Adipocyte (in vitro differentiated cells): Measurements from ENCODE around the gene CDK10.

Source experiments
- DNase-seq: peaks from one replicate; pipeline ENCODE4 v3.0.0-alpha.2; 2015; ENCODE audit warnings: low read depth
- H3K27me3 ChIP-seq: replicated peaks from 2 replicates; pipeline ENCODE4 v1.7.0; 2013; ENCODE audit warnings: mild to moderate bottlenecking, low read length, moderate library complexity; ENCODE audit not compliant: control insufficient read depth, insufficient read depth
- H3K36me3 ChIP-seq: 2 replicates; pipeline ENCODE4 v1.7.0; 2013; ENCODE audit warnings: low read length, mild to moderate bottlenecking, moderate library complexity; ENCODE audit not compliant: control insufficient read depth, insufficient read depth, severe bottlenecking
- H3K4me1 ChIP-seq: 2 replicates; pipeline ENCODE4 v1.7.0; 2013; ENCODE audit warnings: mild to moderate bottlenecking, low read length, moderate library complexity; ENCODE audit not compliant: control insufficient read depth, insufficient read depth
- H3K4me3 ChIP-seq: 2 replicates; pipeline ENCODE4 v1.7.0; 2013; ENCODE audit warnings: mild to moderate bottlenecking, low read length, moderate library complexity
- H3K9ac ChIP-seq: 2 replicates; pipeline ENCODE4 v1.7.0; 2013; ENCODE audit warnings: mild to moderate bottlenecking, low read length, moderate library complexity
- H3K9me3 ChIP-seq: 2 replicates; pipeline ENCODE4 v1.7.0; 2013; ENCODE audit warnings: mild to moderate bottlenecking, low read length, moderate library complexity; ENCODE audit not compliant: control insufficient read depth

The CDK10 gene

GRCh38 chr16:89744813-89745212 lies 58.3 kb downstream of the CDK10 start:
- Histone ChIP-seq H3K9ac (no peak overlapping the region), H3K36me3 (peaks cover 13% of the 10 kb centered on the region), H3K9me3 (no peaks in the 10 kb centered on the region)

More at GRCh38 chr16:89744813-89745212, 58.3 kb downstream of the CDK10 start:
- Histone ChIP-seq H3K4me1 (no peaks in the 10 kb centered on the region), H3K27me3 (no peaks in the 10 kb centered on the region), H3K4me3 (no peak overlapping the region)
- DNase-seq = no peak
